K562 (cell line): ENCODE data around the gene CD79A. TPM values are rescaled to one million over a fixed set of nuclear protein-coding genes. Genes with fewer than 3 reads are reported as not detected.

ENCODE experiments used
- E2F4 ChIP-seq: sonication (generic); formaldehyde crosslinking; IDR thresholded peaks from 2 replicates; pipeline ENCODE4 v1.8.0; 2022; ENCODE audit warnings: mild to moderate bottlenecking, low read depth, missing genetic modification reagents
- FOXK1 ChIP-seq: sonication (generic); formaldehyde crosslinking; IDR thresholded peaks from 2 replicates; pipeline ENCODE4 v1.8.0; 2022; ENCODE audit warnings: missing genetic modification reagents, mild to moderate bottlenecking, borderline replicate concordance
- HNRNPH1 ChIP-seq: fragments of 200-400 bp; formaldehyde crosslinking; optimal IDR thresholded peaks from 2 replicates; pipeline ENCODE3; 2017; ENCODE audit warnings: low read depth, mild to moderate bottlenecking, low read length, moderate library complexity
- PHB ChIP-seq: fragments of 250-450 bp; sonication (Bioruptor Pico); IDR thresholded peaks from 2 replicates; pipeline ENCODE4 v1.5.0; 2021
- SAFB ChIP-seq: fragments of 200-400 bp; formaldehyde crosslinking; IDR thresholded peaks from 2 replicates; pipeline ENCODE4 v1.6.1; 2017; ENCODE audit warnings: low read depth, low read length, borderline replicate concordance
- SUPT5H ChIP-seq: fragments of 450-650 bp; IDR thresholded peaks from 2 replicates; pipeline ENCODE4 v1.6.1; 2016
- YBX1 ChIP-seq: fragments of 450-650 bp; IDR thresholded peaks from 2 replicates; pipeline ENCODE4 v1.7.1; 2016; ENCODE audit warnings: mild to moderate bottlenecking
- ZNF143 ChIP-seq: sonication (generic); formaldehyde crosslinking; IDR thresholded peaks from 2 replicates; pipeline ENCODE4 v1.9.0; 2022; ENCODE audit warnings: mild to moderate bottlenecking, missing genetic modification reagents
- ZNF740 ChIP-seq, 3 experiments: fragments of 200-800 bp in 1 of 3; sonication (Bioruptor generic) in 1 of 3; sonication (generic) in 1 of 3; formaldehyde crosslinking in 1 of 3; IDR thresholded peaks; 2 replicates each; pipeline versions ENCODE4 v1.6.1 to v1.8.0; 2016 to 2022; ENCODE audit warnings: mild to moderate bottlenecking in 2 of 3, missing compliant biosample characterization in 2 of 3, missing genetic modification characterization in 2 of 3, missing genetic modification reagents in 1 of 3
- polyA plus RNA-seq, 8 experiments: library from polyadenylated mRNA; depleted of rRNA in 4 of 8; stranded (reverse) in 5 of 8; unstranded in 3 of 8; fragments of >200 nt; fragmentation: Nextera tagmentation in 2 of 8; fragmentation: Illumina TruSeq in 1 of 8; extraction: Ambion mirVana in 2 of 8; extraction: Trizol in 1 of 8; gene quantifications; 2 replicates each; pipeline versions ENCODE4 v1.2.1 to v1.2.3, GENCODE V29; 2011 to 2014; ENCODE audit warnings: inconsistent platforms in 1 of 8, missing spikeins in 1 of 8
- total RNA-seq, 7 experiments: library from RNA; depleted of rRNA in 6 of 7; stranded (reverse); fragments of >200 nt in 6 of 7; fragmentation: Illumina TruSeq in 2 of 7; extraction: Trizol in 2 of 7; gene quantifications; 2 replicates each; pipeline versions ENCODE4 v1.2.1 to v1.2.3, GENCODE V29; 2011 to 2021; ENCODE audit warnings: low replicate concordance in 1 of 7

The CD79A gene
- total and polyA plus RNA-seq, 9 of the 15 experiments (the other 6 are each of a cell fraction or from before 2014, with no cell fraction given), result 0.04 to 0.72 (median 0.17) TPM; not detected in 3

- 0 out of 2 replicates have a peak, but pooled peaks have one; percentile 31 for TF ChIP-seq ZNF143 (CRISPR knock-in tag)
- TF ChIP-seq YBX1, result no peak
- TF ChIP-seq SAFB, result peak; percentile 23; the same call in 1 of the 2 replicates
- TF ChIP-seq ZNF740 (CRISPR knock-in tag; IDR thresholded peaks at IDR 0.05), result peak; percentile 44; the same call in 1 of the 2 replicates
- TF ChIP-seq ZNF740 (tag; IDR thresholded peaks at IDR 0.05), result no peak
- TF ChIP-seq PHB (CRISPR knock-in tag), result no peak
- TF ChIP-seq E2F4, result no peak
- no peak for TF ChIP-seq HNRNPH1
- TF ChIP-seq SUPT5H, result 0 out of 2 replicates have a peak, but pooled peaks have one; percentile 27
- no peak for TF ChIP-seq FOXK1
Observed at GRCh38 chr19:41911889-41912731, 35.0 kb downstream of the CD79A start (continued).
